Vagina (tissue), 2 donors: Measurements from ENCODE around the gene YDJC.
A peak's percentile ranks its signal among the peaks of the same experiment; 100 is the strongest.

Source experiments
- CTCF ChIP-seq, 3 experiments: fragments of 450-650 bp in 2 of 3; fragments of 200-600 bp in 1 of 3; sonication (generic) in 1 of 3; IDR thresholded peaks; one replicate each; pipeline ENCODE4 v1.5.1; 2017 to 2019; ENCODE audit warnings: antibody characterized with exemption in 3 of 3, mild to moderate bottlenecking in 2 of 3, moderate library complexity in 2 of 3
- POLR2A ChIP-seq, 2 donors: fragments of 450-650 bp; IDR thresholded peaks; one replicate each; pipeline ENCODE4 v1.6.1; 2017; ENCODE audit warnings: antibody characterized with exemption in 2 of 2, mild to moderate bottlenecking in 2 of 2, moderate library complexity in 2 of 2
- POLR2AphosphoS5 ChIP-seq, 2 donors: sonication (generic); formaldehyde crosslinking; IDR thresholded peaks; one replicate each; pipeline ENCODE4 v1.9.0; 2017; ENCODE audit warnings: antibody characterized with exemption in 2 of 2, mild to moderate bottlenecking in 2 of 2, low read depth in 1 of 2; ENCODE audit not compliant: insufficient read depth in 1 of 2

GRCh38 chr22:21641789-21642583 lies 12.2 kb upstream of the YDJC start, which contains the start of gene SDF2L1:
- TF ChIP-seq CTCF (IDR thresholded peaks at IDR 0.05) (peak in 1 of 3 experiments; percentile 9), POLR2A (IDR thresholded peaks at IDR 0.05) (peak in 1 of 2 donors; percentile 2), POLR2AphosphoS5 (IDR thresholded peaks at IDR 0.05; ENCODE audit: insufficient read depth in 1 of 2, low read depth in 1 of 2) (peak; percentile 61 to 78)
